CD4-positive, alpha-beta T cell treated with Interleukin-4 for 1 hour (primary cell): ENCODE data around the gene HECW1.

Experiments used
- DNase-seq, 2 donors: peaks; one replicate each; pipeline ENCODE4 v3.0.0-alpha.2; 2020 to 2022

The HECW1 gene

GRCh38 chr7:43444711-43445578, 332.5 kb downstream of the HECW1 start:
- DNase-seq = no peak

GRCh38 chr7:43449577-43449976, 337.1 kb downstream of the HECW1 start:
- DNase-seq = no peak

- no peak for DNase-seq
Observed at GRCh38 chr7:43450894-43451293, 338.4 kb downstream of the HECW1 start.

GRCh38 chr7:43454936-43455518, 342.6 kb downstream of the HECW1 start:
- no peak for DNase-seq

GRCh38 chr7:43456200-43456599, 343.8 kb downstream of the HECW1 start:
- no peak for DNase-seq

GRCh38 chr7:43458330-43459018, 346.0 kb downstream of the HECW1 start:
- DNase-seq = no peak

- DNase-seq = no peak
Observed at GRCh38 chr7:43459019-43459337, 346.5 kb downstream of the HECW1 start.

- no peak for DNase-seq
Observed at GRCh38 chr7:43460733-43461348, 348.4 kb downstream of the HECW1 start.

GRCh38 chr7:43461349-43462024, 349.0 kb downstream of the HECW1 start:
- no peak for DNase-seq

- DNase-seq = no peak
Observed at GRCh38 chr7:43462836-43463235, 350.4 kb downstream of the HECW1 start.

GRCh38 chr7:43463401-43463980, 351.0 kb downstream of the HECW1 start:
- no peak for DNase-seq

GRCh38 chr7:43465581-43466554, 353.4 kb downstream of the HECW1 start:
- DNase-seq = no peak

- no peak for DNase-seq
Observed at GRCh38 chr7:43467406-43467805, 355.0 kb downstream of the HECW1 start.

- DNase-seq = no peak
Observed at GRCh38 chr7:43467846-43468245, 355.4 kb downstream of the HECW1 start.

- DNase-seq = no peak
Observed at GRCh38 chr7:43469051-43469450, 356.6 kb downstream of the HECW1 start.

- DNase-seq = no peak
Observed at GRCh38 chr7:43470110-43470509, 357.7 kb downstream of the HECW1 start.

GRCh38 chr7:43475983-43476382, 363.5 kb downstream of the HECW1 start:
- DNase-seq = no peak

GRCh38 chr7:43476896-43477295, 364.4 kb downstream of the HECW1 start:
- no peak for DNase-seq

- DNase-seq = no peak
Observed at GRCh38 chr7:43479042-43479441, 366.6 kb downstream of the HECW1 start.

- no peak for DNase-seq
Observed at GRCh38 chr7:43479543-43479942, 367.1 kb downstream of the HECW1 start.

- no peak for DNase-seq
Observed at GRCh38 chr7:43480581-43480980, 368.1 kb downstream of the HECW1 start.
